ENCODE measurements around the gene NALF2.

NALF2 gene

GRCh38 chrX:69546978-69547377, 42.9 kb downstream of the NALF2 start:
- TF ChIP-seq EGR1 (IDR thresholded peaks at IDR 0.05) (no peak), REST (IDR thresholded peaks at IDR 0.05; ENCODE audit: low read depth) (no peak), MAX (IDR thresholded peaks at IDR 0.05) (no peak), FOXM1 (IDR thresholded peaks at IDR 0.05; ENCODE audit: borderline replicate concordance, low read depth) (no peak), CREB1 (IDR thresholded peaks at IDR 0.05; ENCODE audit: low read depth) (no peak), EP300 (IDR thresholded peaks at IDR 0.05; ENCODE audit: borderline replicate concordance) (no peak), USF1 (IDR thresholded peaks at IDR 0.05) (no peak), TAF1 (IDR thresholded peaks at IDR 0.05; ENCODE audit: low read depth) (no peak), NFIC (IDR thresholded peaks at IDR 0.05) (no peak), TEAD4 (IDR thresholded peaks at IDR 0.05) (no peak), RAD21 (IDR thresholded peaks at IDR 0.05; ENCODE audit: low read depth) (no peak)

- TF ChIP-seq TAF1 (IDR thresholded peaks at IDR 0.05; ENCODE audit: low read depth), result no peak
These were observed 47.4 kb downstream of the NALF2 start for GRCh38 chrX:69551421-69552009.

- TF ChIP-seq NFIC (IDR thresholded peaks at IDR 0.05), result no peak
- no peak for TF ChIP-seq REST (IDR thresholded peaks at IDR 0.05; ENCODE audit: low read depth)
- no peak for TF ChIP-seq RAD21 (IDR thresholded peaks at IDR 0.05; ENCODE audit: low read depth)
- no peak for TF ChIP-seq CEBPB (IDR thresholded peaks at IDR 0.05)
- no peak for TF ChIP-seq USF1 (IDR thresholded peaks at IDR 0.05)
- TF ChIP-seq EGR1 (IDR thresholded peaks at IDR 0.05), result no peak
- TF ChIP-seq TCF12 (IDR thresholded peaks at IDR 0.05; ENCODE audit: low read depth), result no peak
- no peak for TF ChIP-seq FOXM1 (IDR thresholded peaks at IDR 0.05; ENCODE audit: borderline replicate concordance, low read depth)
- no peak for TF ChIP-seq TAF1 (IDR thresholded peaks at IDR 0.05; ENCODE audit: low read depth)
- no peak for TF ChIP-seq TEAD4 (IDR thresholded peaks at IDR 0.05)
- no peak for TF ChIP-seq YY1 (IDR thresholded peaks at IDR 0.05; ENCODE audit: low read depth)
These were observed 48.4 kb downstream of the NALF2 start for GRCh38 chrX:69552512-69552911.
